Neural cell (in vitro differentiated cells): ENCODE data around the gene ERVMER34-1. TPM values are rescaled to one million over a fixed set of nuclear protein-coding genes. Genes with fewer than 3 reads are reported as not detected.

Experiments used
- H2AFZ ChIP-seq: fragments of 200-600, 300-800 bp; sonication (generic), shearing (Covaris generic); 2 replicates; pipeline ENCODE4 v1.6.0; 2014; ENCODE audit warnings: low read depth, mild to moderate bottlenecking, antibody characterized with exemption, low read length, moderate library complexity
- H3F3A ChIP-seq: fragments of 200-600 bp; shearing (Covaris generic); 2 replicates; pipeline ENCODE4 v1.6.1; 2016; ENCODE audit warnings: mild to moderate bottlenecking, moderate library complexity, mixed read lengths, antibody characterized with exemption, low read length; ENCODE audit not compliant: insufficient read depth, poor library complexity, severe bottlenecking
- H3K27ac ChIP-seq: fragments of 200-600, 300-800 bp; sonication (generic), shearing (Covaris generic); 2 replicates; pipeline ENCODE4 v1.5.1; 2014; ENCODE audit warnings: mild to moderate bottlenecking, low read length, moderate library complexity
- H3K27me3 ChIP-seq: fragments of 300-800, 200-600 bp; sonication (generic), shearing (Covaris generic); 2 replicates; pipeline ENCODE4 v1.6.0; 2014; ENCODE audit warnings: mild to moderate bottlenecking, low read depth, low read length, moderate library complexity; ENCODE audit not compliant: insufficient read depth
- H3K36me3 ChIP-seq: fragments of 300-800, 200-600 bp; sonication (generic), shearing (Covaris generic); 2 replicates; pipeline ENCODE4 v1.5.1; 2014; ENCODE audit warnings: mild to moderate bottlenecking, antibody characterized with exemption, low read length, moderate library complexity; ENCODE audit not compliant: insufficient read depth
- H3K4me2 ChIP-seq: fragments of 300-800, 200-600 bp; sonication (generic), shearing (Covaris generic); 2 replicates; pipeline ENCODE4 v1.6.0; 2014; ENCODE audit warnings: mild to moderate bottlenecking, low read length
- H3K4me3 ChIP-seq: fragments of 300-800, 200-600 bp; sonication (generic), shearing (Covaris generic); 2 replicates; pipeline ENCODE4 v1.5.1; 2014; ENCODE audit warnings: mild to moderate bottlenecking, low read length, moderate library complexity
- H3K79me2 ChIP-seq: fragments of 200-600 bp; shearing (Covaris generic); replicated peaks from 2 replicates; pipeline ENCODE4 v1.6.0; 2014; ENCODE audit warnings: mild to moderate bottlenecking, low read length, moderate library complexity; ENCODE audit not compliant: insufficient read depth
- H3K9ac ChIP-seq: fragments of 300-800, 200-600 bp; sonication (generic), shearing (Covaris generic); 2 replicates; pipeline ENCODE4 v1.6.1; 2016; ENCODE audit warnings: mild to moderate bottlenecking, low read length, mixed read lengths
- H3K9me2 ChIP-seq: fragments of 200-600 bp; shearing (Covaris generic); 2 replicates; pipeline ENCODE4 v1.6.1; 2016; ENCODE audit warnings: mild to moderate bottlenecking, low read length, mixed read lengths; ENCODE audit not compliant: insufficient read depth
- H3K9me3 ChIP-seq: fragments of 200-600, 300-800 bp; sonication (generic), shearing (Covaris generic); 2 replicates; pipeline ENCODE4 v1.6.1; 2016; ENCODE audit warnings: mild to moderate bottlenecking, mixed run types, low read length, moderate library complexity, mixed read lengths
- H4K20me1 ChIP-seq: fragments of 200-600 bp; shearing (Covaris generic); 2 replicates; pipeline ENCODE4 v1.6.1; 2016; ENCODE audit warnings: mild to moderate bottlenecking, mixed run types; ENCODE audit not compliant: insufficient read depth
- EP300 ChIP-seq: fragments of 450-650 bp; conservative IDR thresholded peaks from 2 replicates; pipeline ENCODE4 v1.6.1; 2014; ENCODE audit warnings: antibody characterized with exemption, mild to moderate bottlenecking, moderate library complexity; ENCODE audit not compliant: poor library complexity, severe bottlenecking
- EZH2 ChIP-seq: fragments of 200-600, 300-800 bp; shearing (Covaris generic), sonication (generic); IDR thresholded peaks from 2 replicates; pipeline ENCODE4 v1.6.1; 2014; ENCODE audit warnings: antibody characterized with exemption, low read length, borderline replicate concordance, mild to moderate bottlenecking; ENCODE audit not compliant: insufficient read depth, poor library complexity, severe bottlenecking
- MXI1 ChIP-seq: fragments of 450-650 bp; conservative IDR thresholded peaks from 2 replicates; pipeline ENCODE4 v1.6.1; 2014; ENCODE audit warnings: antibody characterized with exemption, mild to moderate bottlenecking; ENCODE audit not compliant: poor library complexity, severe bottlenecking
- POLR2AphosphoS5 ChIP-seq: IDR thresholded peaks from 2 replicates; pipeline ENCODE4 v1.6.1; 2012
- RAD21 ChIP-seq: fragments of 450-650 bp; conservative IDR thresholded peaks from 2 replicates; pipeline ENCODE4 v1.6.1; 2014; ENCODE audit warnings: antibody characterized with exemption, mild to moderate bottlenecking, moderate library complexity
- SMC3 ChIP-seq: fragments of 450-650 bp; conservative IDR thresholded peaks from 2 replicates; pipeline ENCODE4 v1.6.1; 2014; ENCODE audit warnings: antibody characterized with exemption, mild to moderate bottlenecking, moderate library complexity; ENCODE audit not compliant: poor library complexity
- TAF1 ChIP-seq: IDR thresholded peaks from 2 replicates; pipeline ENCODE4 v1.6.1; 2012; ENCODE audit warnings: low read depth
- polyA plus RNA-seq: library from polyadenylated mRNA; depleted of rRNA; stranded (reverse); fragments of >200 nt; gene quantifications from 2 replicates; pipeline ENCODE4 v1.2.3, GENCODE V29; 2014
- TF ChIP-seq, protein P1 (sequence below): fragments of 450-650 bp; IDR thresholded peaks from 2 replicates; pipeline ENCODE4 v1.5.1; 2014; ENCODE audit warnings: antibody characterized with exemption, mild to moderate bottlenecking, moderate library complexity; ENCODE audit not compliant: poor library complexity, severe bottlenecking
- TF ChIP-seq, protein P2 (sequence below): IDR thresholded peaks from 2 replicates; pipeline ENCODE4 v1.6.1; 2012; ENCODE audit warnings: borderline replicate concordance

The ERVMER34-1 gene
- polyA plus RNA-seq, 1 donor from 2014 or later: not detected

DNA sequence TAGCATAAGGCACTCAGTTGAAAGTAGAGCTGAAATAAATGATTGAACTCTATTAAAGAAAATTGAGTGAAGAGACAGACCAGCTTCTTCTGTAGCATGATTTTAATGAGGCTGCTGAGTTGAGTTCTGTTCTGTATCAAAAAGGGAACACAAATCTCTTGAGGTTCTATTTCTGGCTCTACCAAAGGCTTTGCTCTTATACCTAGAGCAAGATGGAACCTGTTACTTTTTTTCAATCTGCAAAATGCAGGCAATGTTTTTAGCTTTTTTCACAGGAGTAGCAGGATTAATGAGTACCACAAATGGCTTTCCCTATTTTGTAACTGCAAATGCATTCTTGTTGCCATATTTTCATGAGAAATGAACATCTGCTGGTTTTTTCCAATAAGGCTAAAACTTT, 4.2 kb upstream of the ERVMER34-1 start:
- Histone ChIP-seq H2AFZ (no peak overlapping the region), H4K20me1 (no peaks in the 10 kb centered on the region), H3K36me3 (no peaks in the 10 kb centered on the region), H3K9me2 (no peaks in the 10 kb centered on the region), H3K79me2 (no peaks in the 10 kb centered on the region), H3K9me3 (no peaks in the 10 kb centered on the region), H3K4me3 (no peak overlapping the region), H3K9ac (no peak overlapping the region), H3K27ac (no peak overlapping the region), H3K4me2 (no peak overlapping the region), H3K27me3 (peaks cover 18% of the 10 kb centered on the region), H3F3A (no peaks in the 10 kb centered on the region)
- TF ChIP-seq MXI1 (no peak), EZH2 (no peak), TAF1 (no peak), SMC3 (no peak), RAD21 (no peak), EP300 (no peak)
- TF ChIP-seq, protein P1, sequence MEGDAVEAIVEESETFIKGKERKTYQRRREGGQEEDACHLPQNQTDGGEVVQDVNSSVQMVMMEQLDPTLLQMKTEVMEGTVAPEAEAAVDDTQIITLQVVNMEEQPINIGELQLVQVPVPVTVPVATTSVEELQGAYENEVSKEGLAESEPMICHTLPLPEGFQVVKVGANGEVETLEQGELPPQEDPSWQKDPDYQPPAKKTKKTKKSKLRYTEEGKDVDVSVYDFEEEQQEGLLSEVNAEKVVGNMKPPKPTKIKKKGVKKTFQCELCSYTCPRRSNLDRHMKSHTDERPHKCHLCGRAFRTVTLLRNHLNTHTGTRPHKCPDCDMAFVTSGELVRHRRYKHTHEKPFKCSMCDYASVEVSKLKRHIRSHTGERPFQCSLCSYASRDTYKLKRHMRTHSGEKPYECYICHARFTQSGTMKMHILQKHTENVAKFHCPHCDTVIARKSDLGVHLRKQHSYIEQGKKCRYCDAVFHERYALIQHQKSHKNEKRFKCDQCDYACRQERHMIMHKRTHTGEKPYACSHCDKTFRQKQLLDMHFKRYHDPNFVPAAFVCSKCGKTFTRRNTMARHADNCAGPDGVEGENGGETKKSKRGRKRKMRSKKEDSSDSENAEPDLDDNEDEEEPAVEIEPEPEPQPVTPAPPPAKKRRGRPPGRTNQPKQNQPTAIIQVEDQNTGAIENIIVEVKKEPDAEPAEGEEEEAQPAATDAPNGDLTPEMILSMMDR: no peak
- TF ChIP-seq, protein P2, sequence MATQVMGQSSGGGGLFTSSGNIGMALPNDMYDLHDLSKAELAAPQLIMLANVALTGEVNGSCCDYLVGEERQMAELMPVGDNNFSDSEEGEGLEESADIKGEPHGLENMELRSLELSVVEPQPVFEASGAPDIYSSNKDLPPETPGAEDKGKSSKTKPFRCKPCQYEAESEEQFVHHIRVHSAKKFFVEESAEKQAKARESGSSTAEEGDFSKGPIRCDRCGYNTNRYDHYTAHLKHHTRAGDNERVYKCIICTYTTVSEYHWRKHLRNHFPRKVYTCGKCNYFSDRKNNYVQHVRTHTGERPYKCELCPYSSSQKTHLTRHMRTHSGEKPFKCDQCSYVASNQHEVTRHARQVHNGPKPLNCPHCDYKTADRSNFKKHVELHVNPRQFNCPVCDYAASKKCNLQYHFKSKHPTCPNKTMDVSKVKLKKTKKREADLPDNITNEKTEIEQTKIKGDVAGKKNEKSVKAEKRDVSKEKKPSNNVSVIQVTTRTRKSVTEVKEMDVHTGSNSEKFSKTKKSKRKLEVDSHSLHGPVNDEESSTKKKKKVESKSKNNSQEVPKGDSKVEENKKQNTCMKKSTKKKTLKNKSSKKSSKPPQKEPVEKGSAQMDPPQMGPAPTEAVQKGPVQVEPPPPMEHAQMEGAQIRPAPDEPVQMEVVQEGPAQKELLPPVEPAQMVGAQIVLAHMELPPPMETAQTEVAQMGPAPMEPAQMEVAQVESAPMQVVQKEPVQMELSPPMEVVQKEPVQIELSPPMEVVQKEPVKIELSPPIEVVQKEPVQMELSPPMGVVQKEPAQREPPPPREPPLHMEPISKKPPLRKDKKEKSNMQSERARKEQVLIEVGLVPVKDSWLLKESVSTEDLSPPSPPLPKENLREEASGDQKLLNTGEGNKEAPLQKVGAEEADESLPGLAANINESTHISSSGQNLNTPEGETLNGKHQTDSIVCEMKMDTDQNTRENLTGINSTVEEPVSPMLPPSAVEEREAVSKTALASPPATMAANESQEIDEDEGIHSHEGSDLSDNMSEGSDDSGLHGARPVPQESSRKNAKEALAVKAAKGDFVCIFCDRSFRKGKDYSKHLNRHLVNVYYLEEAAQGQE: no peak

DNA sequence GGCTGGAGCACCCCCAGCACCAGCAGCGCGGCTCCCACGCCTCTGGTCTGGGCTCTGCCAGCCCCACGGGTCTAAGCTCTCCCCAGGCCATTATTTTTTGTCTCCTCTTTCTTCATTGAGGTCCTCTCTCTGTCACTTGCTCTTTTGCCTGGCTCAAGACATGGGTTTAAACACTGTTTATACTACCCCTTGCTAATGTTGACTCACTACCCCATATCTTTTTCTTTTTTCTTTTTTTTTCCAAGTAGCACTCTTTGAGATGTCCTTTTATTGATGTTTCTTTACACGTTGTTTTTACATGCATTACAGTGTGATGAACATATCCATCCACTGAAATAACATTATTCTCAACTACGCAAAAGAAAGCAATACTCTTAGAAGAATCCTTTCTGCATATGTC, 1.7 kb upstream of the ERVMER34-1 start:
- H3K36me3 ChIP-seq: no peaks in the 10 kb centered on the region
- TF ChIP-seq TAF1 (no peak), SMC3 (no peak), MXI1 (no peak), RAD21 (no peak), EP300 (no peak), EZH2 (no peak), POLR2AphosphoS5 (no peak)
- TF ChIP-seq, protein P1: no peak
- TF ChIP-seq, protein P2: no peak
- H3K27me3 ChIP-seq: peaks cover 21% of the 10 kb centered on the region
- H3K4me3 ChIP-seq: no peak overlapping the region
- H3K9ac ChIP-seq: no peak overlapping the region
- no peaks in the 10 kb centered on the region for H3K9me2 ChIP-seq
- no peak overlapping the region for H3K4me2 ChIP-seq
- H3K27ac ChIP-seq: no peak overlapping the region
- no peaks in the 10 kb centered on the region for H4K20me1 ChIP-seq
- no peak overlapping the region for H2AFZ ChIP-seq
- no peaks in the 10 kb centered on the region for H3F3A ChIP-seq
- no peaks in the 10 kb centered on the region for H3K79me2 ChIP-seq
- H3K9me3 ChIP-seq: no peaks in the 10 kb centered on the region
